GM21529 (cell line): Measurements from ENCODE around the gene GRIA1.

ENCODE experiments used
- ATAC-seq: cut with Tn5 transposase; IDR thresholded peaks from one replicate; pipeline ENCODE4 v1.9.1; 2021; ENCODE audit not compliant: unreplicated experiment

Gene GRIA1

GRCh38 chr5:153601377-153601776, 110.9 kb downstream of the GRIA1 start:
- ATAC-seq = peak; percentile 89

- ATAC-seq = no peak
These were observed 114.9 kb downstream of the GRIA1 start for GRCh38 chr5:153605386-153605785.

GRCh38 chr5:153610009-153610408, 119.5 kb downstream of the GRIA1 start:
- ATAC-seq = no peak

- ATAC-seq = no peak
These were observed 120.3 kb downstream of the GRIA1 start for GRCh38 chr5:153610811-153611210.

- ATAC-seq = no peak
These were observed 122.7 kb downstream of the GRIA1 start for GRCh38 chr5:153613144-153613543.

- no peak for ATAC-seq
These were observed 123.2 kb downstream of the GRIA1 start for GRCh38 chr5:153613672-153614071.

GRCh38 chr5:153617190-153617589, 126.7 kb downstream of the GRIA1 start:
- ATAC-seq = no peak

- no peak for ATAC-seq
These were observed 127.8 kb downstream of the GRIA1 start for GRCh38 chr5:153618307-153618706.

GRCh38 chr5:153618867-153619266, 128.4 kb downstream of the GRIA1 start:
- no peak for ATAC-seq

GRCh38 chr5:153619771-153620170, 129.3 kb downstream of the GRIA1 start:
- ATAC-seq = no peak

- ATAC-seq = no peak
These were observed 132.7 kb downstream of the GRIA1 start for GRCh38 chr5:153623124-153623523.

- ATAC-seq = no peak
These were observed 133.4 kb downstream of the GRIA1 start for GRCh38 chr5:153623751-153624450.

GRCh38 chr5:153624451-153624765, 133.9 kb downstream of the GRIA1 start:
- no peak for ATAC-seq

GRCh38 chr5:153625826-153626354, 135.4 kb downstream of the GRIA1 start:
- ATAC-seq = no peak

GRCh38 chr5:153626836-153627235, 136.4 kb downstream of the GRIA1 start:
- ATAC-seq = peak; percentile 30

- ATAC-seq = no peak
These were observed 138.8 kb downstream of the GRIA1 start for GRCh38 chr5:153629027-153629895.

GRCh38 chr5:153630546-153630945, 140.1 kb downstream of the GRIA1 start:
- ATAC-seq = no peak

GRCh38 chr5:153632748-153633290, 142.3 kb downstream of the GRIA1 start:
- ATAC-seq = no peak

- ATAC-seq = no peak
These were observed 146.4 kb downstream of the GRIA1 start for GRCh38 chr5:153636670-153637451.

- ATAC-seq = no peak
These were observed 149.8 kb downstream of the GRIA1 start for GRCh38 chr5:153640293-153640692.

- no peak for ATAC-seq
These were observed 150.8 kb downstream of the GRIA1 start for GRCh38 chr5:153641183-153641688.
